GM10248 (cell line): Measurements from ENCODE around the gene ERGIC1.
"Not testable (repeated sequence)": the region's sequence is repeated elsewhere in the genome, so short reads cannot be mapped to it uniquely, and the experiment has no call there.

ENCODE experiments used
- CTCF ChIA-PET: fragments of 300-600 bp; sonication (Branson Sonifier 250); formaldehyde crosslinking; extraction: SDS; loops from one replicate; lab custom pipeline; 2021; ENCODE audit warnings: antibody characterized with exemption; lab: Yijun Ruan, JAX
- POLR2A ChIA-PET: fragments of 350-650 bp; sonication (Branson Sonifier 250); formaldehyde crosslinking; extraction: SDS; loops from one replicate; lab custom pipeline; 2020; ENCODE audit warnings: antibody characterized with exemption; lab: Yijun Ruan, JAX
- DNase-seq: peaks from one replicate; pipeline ENCODE4 v3.0.0; 2012; ENCODE audit errors: extremely low spot score
- TF ChIP-seq, protein P1 (sequence below): IDR thresholded peaks from 2 replicates; pipeline ENCODE4 v1.5.1; 2012; ENCODE audit warnings: mild to moderate bottlenecking, low read depth; ENCODE audit errors: extremely low read depth, missing control alignments, control extremely low read depth

ERGIC1 gene

DNA sequence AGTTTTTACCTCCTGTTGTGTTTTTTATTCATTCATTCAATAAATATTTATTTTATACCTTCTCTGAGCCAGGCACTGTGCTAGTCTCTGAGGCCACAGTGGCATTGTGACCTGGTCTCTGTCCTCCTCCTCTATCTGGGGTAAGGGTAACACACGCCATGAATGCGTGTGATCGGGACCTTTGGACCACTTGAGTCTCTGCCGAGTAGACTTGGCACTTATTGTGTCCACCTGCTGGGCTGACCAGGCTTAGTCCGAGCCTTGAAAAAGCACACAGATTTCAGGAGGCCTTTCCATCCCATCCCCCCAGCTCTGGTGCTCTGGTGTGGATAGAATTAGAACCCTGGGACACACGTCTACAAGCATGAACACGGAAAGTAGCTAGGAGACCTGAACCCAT, 58.7 kb downstream of the ERGIC1 start:
- TF ChIP-seq, protein P1, sequence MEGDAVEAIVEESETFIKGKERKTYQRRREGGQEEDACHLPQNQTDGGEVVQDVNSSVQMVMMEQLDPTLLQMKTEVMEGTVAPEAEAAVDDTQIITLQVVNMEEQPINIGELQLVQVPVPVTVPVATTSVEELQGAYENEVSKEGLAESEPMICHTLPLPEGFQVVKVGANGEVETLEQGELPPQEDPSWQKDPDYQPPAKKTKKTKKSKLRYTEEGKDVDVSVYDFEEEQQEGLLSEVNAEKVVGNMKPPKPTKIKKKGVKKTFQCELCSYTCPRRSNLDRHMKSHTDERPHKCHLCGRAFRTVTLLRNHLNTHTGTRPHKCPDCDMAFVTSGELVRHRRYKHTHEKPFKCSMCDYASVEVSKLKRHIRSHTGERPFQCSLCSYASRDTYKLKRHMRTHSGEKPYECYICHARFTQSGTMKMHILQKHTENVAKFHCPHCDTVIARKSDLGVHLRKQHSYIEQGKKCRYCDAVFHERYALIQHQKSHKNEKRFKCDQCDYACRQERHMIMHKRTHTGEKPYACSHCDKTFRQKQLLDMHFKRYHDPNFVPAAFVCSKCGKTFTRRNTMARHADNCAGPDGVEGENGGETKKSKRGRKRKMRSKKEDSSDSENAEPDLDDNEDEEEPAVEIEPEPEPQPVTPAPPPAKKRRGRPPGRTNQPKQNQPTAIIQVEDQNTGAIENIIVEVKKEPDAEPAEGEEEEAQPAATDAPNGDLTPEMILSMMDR, result no peak
- CTCF ChIA-PET, result interaction anchor here (0.6 kb wide), 1 partner anchor 17 kb away, joined by 3 read pairs; no protein-coding TSS in a partner anchor
- DNase-seq, result no peak
- POLR2A ChIA-PET, result no interaction called here

DNA sequence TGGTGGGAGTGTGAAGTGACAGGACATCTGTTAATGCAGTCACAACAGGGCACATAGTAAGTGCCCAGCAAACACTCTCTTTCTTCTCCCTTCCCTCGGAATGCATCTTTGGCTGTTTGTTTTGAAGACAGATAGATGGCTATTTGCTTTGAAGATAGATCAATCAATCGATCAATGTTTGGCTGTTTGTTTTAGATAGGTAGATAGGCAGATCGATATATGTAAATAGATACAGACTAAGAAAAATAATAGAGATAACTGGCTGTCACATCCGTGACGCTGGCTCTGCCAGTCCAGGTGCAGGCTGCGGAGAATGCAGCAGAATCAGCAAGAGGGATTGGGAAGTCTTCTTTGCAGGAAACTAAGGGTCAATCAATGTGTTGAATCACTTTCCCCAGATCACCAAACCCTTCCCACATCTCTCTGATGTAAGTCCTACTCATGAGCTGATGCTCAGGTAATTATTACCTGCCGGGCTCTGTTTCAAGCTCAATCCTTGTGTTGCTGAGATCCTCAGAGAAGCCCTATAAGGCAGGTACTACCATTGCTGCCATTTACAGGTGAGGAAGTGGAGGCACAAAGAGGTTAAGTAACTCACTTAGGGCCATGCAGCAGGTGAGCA, 60.8 kb downstream of the ERGIC1 start:
- DNase-seq, result no peak
- TF ChIP-seq, protein P1, result no peak
- ChIA-PET POLR2A (no interaction called here), CTCF (interaction anchor here (1.5 to 2.3 kb wide), 2 partner anchors 11 to 181 kb away, joined by 4 to 7 read pairs; no protein-coding TSS in a partner anchor)

DNA sequence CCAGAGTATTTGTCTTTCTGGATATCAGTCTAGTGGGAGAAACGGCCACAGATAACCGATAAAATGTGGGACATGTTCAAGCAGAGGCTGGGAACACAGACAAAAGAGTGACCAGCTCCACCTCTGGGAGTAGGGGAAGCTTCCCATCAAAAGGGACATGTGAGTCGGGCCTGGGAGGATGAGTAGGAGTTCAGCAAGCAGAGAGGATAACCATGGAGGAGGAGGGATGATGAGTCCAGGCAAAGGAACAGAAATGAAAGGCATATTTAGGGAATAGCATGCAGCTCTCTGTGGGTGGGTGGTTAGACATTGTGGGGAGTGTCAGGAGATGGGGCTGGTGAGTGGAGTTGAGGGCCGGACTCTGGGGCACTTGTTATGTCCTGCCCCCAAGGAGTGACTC, 61.5 kb downstream of the ERGIC1 start:
- POLR2A ChIA-PET, result no interaction called here
- no peak for DNase-seq
- TF ChIP-seq, protein P1, result no peak
- CTCF ChIA-PET, result interaction anchor here (1.5 to 2.3 kb wide), 2 partner anchors 10 to 182 kb away, joined by 4 to 7 read pairs; no protein-coding TSS in a partner anchor

DNA sequence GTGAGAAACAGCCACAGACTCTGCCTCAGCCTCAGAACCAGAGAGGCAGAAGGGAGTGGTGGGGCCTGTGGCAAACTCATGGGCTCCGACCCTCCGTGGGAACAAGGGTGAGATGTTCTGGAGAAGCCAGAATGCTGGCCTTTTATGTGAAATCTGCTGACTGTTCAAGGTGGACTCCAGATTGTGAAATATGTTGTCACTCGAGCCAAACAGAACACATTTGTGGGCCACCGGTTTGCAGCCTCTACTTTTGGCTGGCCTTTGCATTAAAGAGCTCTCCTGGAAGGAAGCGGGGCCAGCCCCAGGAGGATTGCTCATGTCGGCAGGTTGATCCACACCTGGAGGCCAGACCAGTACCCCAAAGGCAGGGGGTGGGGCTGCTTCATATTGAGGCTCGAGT, 62.4 kb downstream of the ERGIC1 start:
- TF ChIP-seq, protein P1, result no peak
- ChIA-PET POLR2A (no interaction called here), CTCF (interaction anchor here (1.2 to 2.3 kb wide), 3 partner anchors 9 to 182 kb away, joined by 4 to 9 read pairs (median 7); no protein-coding TSS in a partner anchor)
- DNase-seq, result no peak

DNA sequence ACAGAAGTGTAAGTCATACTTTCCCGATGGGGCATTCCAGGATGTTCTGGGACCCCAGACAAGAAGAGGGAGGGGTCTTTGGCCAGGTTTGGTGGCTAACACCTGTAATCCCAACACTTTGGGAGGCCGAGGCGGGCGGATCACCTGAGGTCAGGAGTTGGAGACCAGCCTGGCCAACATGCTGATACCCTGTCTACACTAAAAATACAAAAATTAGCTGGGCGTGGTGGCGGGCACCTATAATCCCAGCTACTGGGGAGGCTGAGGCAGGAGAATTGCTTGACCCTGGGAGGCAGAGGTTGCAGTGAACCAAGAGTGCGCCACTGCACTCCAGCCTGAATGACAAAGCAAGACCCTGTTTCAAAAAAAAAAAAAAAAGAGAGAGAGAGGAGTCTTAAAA, 63.0 kb downstream of the ERGIC1 start:
- CTCF ChIA-PET, result interaction anchor here (1.1 to 2.3 kb wide), 4 partner anchors 9 to 182 kb away, joined by 4 to 9 read pairs (median 6); no protein-coding TSS in a partner anchor
- POLR2A ChIA-PET, DNase-seq: not testable (repeated sequence)

DNA sequence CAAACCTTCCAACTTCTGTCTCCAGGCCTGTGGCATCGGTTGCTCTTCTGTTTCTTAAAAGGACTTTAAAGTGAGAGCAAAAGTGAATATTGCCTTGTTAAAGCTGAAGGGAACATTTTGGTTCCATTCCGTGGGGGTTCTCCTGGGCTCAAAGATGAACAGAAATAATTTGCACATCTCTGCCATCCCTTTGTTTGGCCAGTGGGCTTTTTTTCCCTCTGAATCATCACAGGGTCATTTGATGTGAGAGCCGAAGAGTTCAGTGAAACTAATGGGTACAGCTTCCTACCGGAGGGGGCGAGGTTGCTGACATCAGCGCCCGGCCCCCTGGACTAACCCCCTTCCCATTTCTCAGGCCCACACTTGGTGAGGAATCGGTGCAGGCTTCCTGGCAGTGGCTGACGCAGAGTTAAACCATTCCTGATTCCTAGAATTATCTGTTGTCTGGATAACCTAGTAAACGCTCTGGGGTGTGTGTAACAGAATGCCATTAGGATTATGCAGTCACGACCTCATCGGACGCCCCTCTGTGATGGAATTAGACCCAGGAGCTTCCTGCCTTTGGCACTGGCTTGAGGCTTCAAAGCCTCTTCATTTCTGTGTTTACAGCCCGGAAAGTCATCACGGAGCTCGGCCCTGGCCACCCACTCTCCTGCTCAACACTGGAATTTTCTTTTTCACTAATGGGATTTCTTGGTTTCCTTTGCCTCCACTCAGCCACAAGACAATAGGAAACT, 63.6 kb downstream of the ERGIC1 start:
- POLR2A ChIA-PET, result no interaction called here
- CTCF ChIA-PET, result interaction anchor here (1.1 to 2.2 kb wide), 3 partner anchors 13 to 183 kb away, joined by 3 to 9 read pairs (median 4); no protein-coding TSS in a partner anchor
- TF ChIP-seq, protein P1, result no peak
- DNase-seq, result no peak
